ENCODE data around the gene USP35. TPM values are rescaled to one million over a fixed set of nuclear protein-coding genes. Genes with fewer than 3 reads are reported as not detected.

USP35 gene
- total and polyA plus RNA-seq, 2 donors (not counting 1 experiment from before 2014, with no cell fraction given) = 4.8 to 6.0 TPM

GRCh38 chr11:78224906-78225420 lies 36.2 kb downstream of the USP35 start:
- DNase-seq (no peak), ATAC-seq (ENCODE audit: low read depth) (no peak)
- H3K27ac ChIP-seq (ENCODE audit: low read length in 2 of 2) = no peak overlapping the region
- H3K4me2 ChIP-seq (replicated peaks; ENCODE audit: low read depth, low read length, poor library complexity, severe bottlenecking) = peak overlapping the region; percentile 67
- Mint-ChIP-seq H3K4me3 (peak overlapping the region; percentile 26), H3K27ac (peak overlapping the region; percentile 21), H3K27me3 (no peaks in the 10 kb centered on the region), H3K4me1 (peaks cover 63% of the 10 kb centered on the region), H3K9me3 (ENCODE audit: insufficient read depth) (no peaks in the 10 kb centered on the region)
- POLR2A ChIA-PET = no interaction called here
- intact Hi-C loops (cut with micrococcal nuclease) = loop anchor here (5.0 kb wide), 1 partner anchor 38 kb away; the partner anchor contains the start of genes KCTD21 and USP35
- H3K79me2 ChIP-seq (ENCODE audit: control insufficient read depth, insufficient read depth, low read length) = no peaks in the 10 kb centered on the region
- H3K4me3 ChIP-seq (ENCODE audit: control extremely low read depth in 1 of 5, extremely low read depth in 1 of 5, insufficient read depth in 1 of 5, low read depth in 2 of 5, low read length in 4 of 5) = no peak overlapping the region
- H2AFZ ChIP-seq (ENCODE audit: insufficient read depth, low read depth, low read length, poor library complexity, severe bottlenecking) = no peak overlapping the region
- peaks cover 46 to 52% of the 10 kb centered on the region in 2 donors for H3K4me1 ChIP-seq (ENCODE audit: control insufficient read depth in 2 of 2, insufficient read depth in 2 of 2, low read length in 2 of 2)
- peaks cover 3 to 27% of the 10 kb centered on the region in 2 experiments for H3K36me3 ChIP-seq (replicated peaks in 1 of 2; ENCODE audit: control extremely low read depth in 1 of 2, control insufficient read depth in 1 of 2, extremely low read depth in 1 of 2, insufficient read depth in 2 of 2, low read length in 1 of 2)
- CTCF ChIA-PET = interaction anchor here (1.0 to 5.8 kb wide), 2 partner anchors 330 to 340 kb away, joined by 3 to 180 read pairs; no protein-coding TSS in a partner anchor
- H3K9me3 ChIP-seq (ENCODE audit: control extremely low read depth in 1 of 3, control insufficient read depth in 2 of 3, insufficient read depth in 1 of 3, low read length in 2 of 3) = no peaks in the 10 kb centered on the region
- no peaks in the 10 kb centered on the region for H3K27me3 ChIP-seq (replicated peaks in 1 of 4; ENCODE audit: control extremely low read depth in 1 of 4, control insufficient read depth in 3 of 4, insufficient read depth in 4 of 4, low read length in 3 of 4)
- H4K20me1 ChIP-seq (ENCODE audit: control insufficient read depth, insufficient read depth, low read length, poor library complexity, severe bottlenecking) = no peaks in the 10 kb centered on the region
- no peak overlapping the region for H3K9ac ChIP-seq (ENCODE audit: low read length)
- no peak for TF ChIP-seq EZH2 (IDR thresholded peaks at IDR 0.05; ENCODE audit: borderline replicate concordance, insufficient read depth, low read depth, low read length, poor library complexity, severe bottlenecking)
- TF ChIP-seq CTCF (IDR thresholded peaks at IDR 0.05) = no peak
- 100% methylated on average over 1 of the region's 7 CpGs for WGBS (ENCODE audit: insufficient coverage)
